GM23338 (cell line): ENCODE results near the gene DOP1A. TPM values are rescaled to one million over a fixed set of nuclear protein-coding genes. Genes with fewer than 3 reads are reported as not detected.

Experiments
- ATAC-seq: fragments of 200-7000 bp; cut with Tn5 transposase; 3 replicates; pipeline ENCODE4 v1.9.1; 2020
- DNase-seq: peaks from one replicate; pipeline ENCODE4 v3.0.0-alpha.2; 2015; ENCODE audit warnings: low spot score
- H2AFZ ChIP-seq: fragments of 200-600 bp; sonication (generic); 2 replicates; pipeline ENCODE4 v1.8.0; 2016; ENCODE audit warnings: antibody characterized with exemption, mild to moderate bottlenecking, moderate library complexity
- H3F3A ChIP-seq: fragments of 200-600 bp; sonication (generic); replicated peaks from 2 replicates; pipeline ENCODE4 v1.8.0; 2017; ENCODE audit warnings: antibody characterized with exemption, mixed run types, low read depth
- H3K27ac ChIP-seq: fragments of 200-600 bp; sonication (generic); 2 replicates; pipeline ENCODE4 v1.6.1; 2016; ENCODE audit warnings: low read depth
- H3K27me3 ChIP-seq: fragments of 200-600 bp; sonication (generic); 2 replicates; pipeline ENCODE4 v1.8.0; 2016; ENCODE audit warnings: mild to moderate bottlenecking, mixed run types, moderate library complexity; ENCODE audit not compliant: insufficient read depth
- H3K36me3 ChIP-seq: fragments of 200-600 bp; sonication (generic); 2 replicates; pipeline ENCODE4 v1.8.0; 2016; ENCODE audit warnings: mild to moderate bottlenecking; ENCODE audit not compliant: insufficient read depth
- H3K4me1 ChIP-seq: fragments of 200-600 bp; sonication (generic); 2 replicates; pipeline ENCODE4 v1.8.0; 2016; ENCODE audit warnings: mild to moderate bottlenecking, moderate library complexity; ENCODE audit not compliant: insufficient read depth
- H3K4me2 ChIP-seq: fragments of 200-600 bp; sonication (generic); 2 replicates; pipeline ENCODE4 v1.7.1; 2017; ENCODE audit warnings: mixed run types
- H3K4me3 ChIP-seq: fragments of 200-600 bp; sonication (generic); 2 replicates; pipeline ENCODE4 v1.6.1; 2016; ENCODE audit warnings: mixed run types
- H3K79me2 ChIP-seq: fragments of 200-600 bp; sonication (generic); replicated peaks from 2 replicates; pipeline ENCODE4 v1.8.0; 2017; ENCODE audit warnings: mild to moderate bottlenecking; ENCODE audit not compliant: insufficient read depth
- H3K9me2 ChIP-seq: fragments of 200-600 bp; sonication (generic); 2 replicates; pipeline ENCODE4 v1.8.0; 2017; ENCODE audit not compliant: insufficient read depth
- H4K20me1 ChIP-seq: fragments of 200-600 bp; sonication (generic); replicated peaks from 2 replicates; pipeline ENCODE4 v1.8.0; 2017; ENCODE audit warnings: mild to moderate bottlenecking; ENCODE audit not compliant: insufficient read depth
- H3K27ac Mint-ChIP-seq: 2 replicates; pipeline ENCODE4 v1.8.0; 2020; ENCODE audit warnings: inconsistent platforms, mild to moderate bottlenecking, moderate library complexity, mixed read lengths
- H3K27me3 Mint-ChIP-seq: 3 replicates; pipeline ENCODE4 v1.8.0; 2022; ENCODE audit warnings: low read depth, mild to moderate bottlenecking, moderate library complexity, mixed read lengths, inconsistent platforms; ENCODE audit not compliant: insufficient read depth, poor library complexity
- H3K36me3 Mint-ChIP-seq: 3 replicates; pipeline ENCODE4 v1.8.0; 2021; ENCODE audit warnings: low read depth, mild to moderate bottlenecking, inconsistent platforms, moderate library complexity, mixed read lengths
- H3K4me1 Mint-ChIP-seq: 3 replicates; pipeline ENCODE4 v1.8.0; 2020; ENCODE audit warnings: mild to moderate bottlenecking, inconsistent platforms, mixed read lengths
- H3K4me3 Mint-ChIP-seq: 3 replicates; pipeline ENCODE4 v1.8.0; 2021; ENCODE audit warnings: moderate library complexity, mild to moderate bottlenecking, inconsistent platforms, mixed read lengths
- H3K9me3 Mint-ChIP-seq: 3 replicates; pipeline ENCODE4 v1.8.0; 2020; ENCODE audit warnings: moderate library complexity, mild to moderate bottlenecking, inconsistent platforms, mixed read lengths
- CREB1 ChIP-seq: fragments of 250-450 bp; sonication (Bioruptor Pico); IDR thresholded peaks from 2 replicates; pipeline ENCODE4 v1.5.0; 2020; ENCODE audit warnings: low read depth, mild to moderate bottlenecking, moderate library complexity
- EZH2 ChIP-seq: fragments of 200-600 bp; sonication (generic); IDR thresholded peaks from one replicate; pipeline ENCODE4 v1.8.0; 2017; ENCODE audit warnings: antibody characterized with exemption, mild to moderate bottlenecking, low read depth; ENCODE audit not compliant: unreplicated experiment
- EZH2phosphoT487 ChIP-seq: fragments of 200-600 bp; sonication (generic); IDR thresholded peaks from one replicate; pipeline ENCODE4 v1.8.1; 2018; ENCODE audit warnings: antibody characterized with exemption; ENCODE audit not compliant: unreplicated experiment
- JUNB ChIP-seq: IDR thresholded peaks from one replicate; pipeline ENCODE4 v1.6.1; 2016; ENCODE audit warnings: antibody characterized with exemption; ENCODE audit not compliant: unreplicated experiment
- NANOG ChIP-seq: IDR thresholded peaks from 2 replicates; pipeline ENCODE4 v1.6.1; 2016; ENCODE audit warnings: antibody characterized with exemption, borderline replicate concordance
- REST ChIP-seq: IDR thresholded peaks from one replicate; pipeline ENCODE4 v1.6.1; 2018; ENCODE audit warnings: antibody characterized with exemption; ENCODE audit not compliant: unreplicated experiment
- STAT1 ChIP-seq: IDR thresholded peaks from one replicate; pipeline ENCODE4 v1.6.1; 2016; ENCODE audit warnings: antibody characterized with exemption; ENCODE audit not compliant: unreplicated experiment
- ZNF331 ChIP-seq: fragments of 250-450 bp; sonication (Bioruptor Pico); IDR thresholded peaks from 2 replicates; pipeline ENCODE4 v1.5.0; 2020; ENCODE audit warnings: low read depth, mild to moderate bottlenecking, moderate library complexity
- polyA plus RNA-seq: library from polyadenylated mRNA; unstranded; fragments of >200 nt; fragmentation: Nextera tagmentation; extraction: Ambion mirVana; gene quantifications from 2 replicates; pipeline ENCODE4 v1.2.1, GENCODE V29; 2016
- total RNA-seq: library from RNA; depleted of rRNA; stranded (reverse); fragments of >200 nt; shearing (Covaris generic); gene quantifications from 2 replicates; pipeline ENCODE4 v1.2.3, GENCODE V29; 2014
- TF ChIP-seq, protein P1 (sequence below): IDR thresholded peaks from 2 replicates; pipeline ENCODE4 v1.6.1; 2016; ENCODE audit warnings: antibody characterized with exemption
- TF ChIP-seq, protein P2 (sequence below), 2 experiments: fragments of 200-600 bp in 1 of 2; sonication (generic) in 1 of 2; conservative IDR thresholded peaks; 2 replicates each; pipeline versions ENCODE4 v1.5.1 to v1.6.1; 2016 to 2017; ENCODE audit warnings: antibody characterized with exemption in 2 of 2, low read depth in 2 of 2, mild to moderate bottlenecking in 2 of 2, moderate library complexity in 1 of 2

Gene DOP1A
- total and polyA plus RNA-seq, 2 experiments from 2014 or later: 3.9 to 18.6 TPM

- no peaks in the 10 kb centered on the region for H3K27me3 ChIP-seq
- no peak overlapping the region for H3K4me3 ChIP-seq
- peaks cover 15% of the 10 kb centered on the region; the same call in 1 of the 2 replicates for H3K36me3 ChIP-seq
- ATAC-seq: no peak
- no peaks in the 10 kb centered on the region for H3K79me2 ChIP-seq
- no peaks in the 10 kb centered on the region for H3K4me1 Mint-ChIP-seq
- no peak for DNase-seq
- H3K9me3 Mint-ChIP-seq: no peaks in the 10 kb centered on the region
- no peak overlapping the region for H3K4me2 ChIP-seq
- H2AFZ ChIP-seq: no peak overlapping the region
- H3K27ac ChIP-seq: no peak overlapping the region
- no peaks in the 10 kb centered on the region for H3K4me1 ChIP-seq
- H3K9me2 ChIP-seq: no peaks in the 10 kb centered on the region
- TF ChIP-seq EZH2phosphoT487: no peak
- TF ChIP-seq, protein P1, sequence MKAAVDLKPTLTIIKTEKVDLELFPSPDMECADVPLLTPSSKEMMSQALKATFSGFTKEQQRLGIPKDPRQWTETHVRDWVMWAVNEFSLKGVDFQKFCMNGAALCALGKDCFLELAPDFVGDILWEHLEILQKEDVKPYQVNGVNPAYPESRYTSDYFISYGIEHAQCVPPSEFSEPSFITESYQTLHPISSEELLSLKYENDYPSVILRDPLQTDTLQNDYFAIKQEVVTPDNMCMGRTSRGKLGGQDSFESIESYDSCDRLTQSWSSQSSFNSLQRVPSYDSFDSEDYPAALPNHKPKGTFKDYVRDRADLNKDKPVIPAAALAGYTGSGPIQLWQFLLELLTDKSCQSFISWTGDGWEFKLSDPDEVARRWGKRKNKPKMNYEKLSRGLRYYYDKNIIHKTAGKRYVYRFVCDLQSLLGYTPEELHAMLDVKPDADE: no peak
- TF ChIP-seq ZNF331 (CRISPR knock-in tag): no peak
- TF ChIP-seq EZH2: no peak
- TF ChIP-seq, protein P2, sequence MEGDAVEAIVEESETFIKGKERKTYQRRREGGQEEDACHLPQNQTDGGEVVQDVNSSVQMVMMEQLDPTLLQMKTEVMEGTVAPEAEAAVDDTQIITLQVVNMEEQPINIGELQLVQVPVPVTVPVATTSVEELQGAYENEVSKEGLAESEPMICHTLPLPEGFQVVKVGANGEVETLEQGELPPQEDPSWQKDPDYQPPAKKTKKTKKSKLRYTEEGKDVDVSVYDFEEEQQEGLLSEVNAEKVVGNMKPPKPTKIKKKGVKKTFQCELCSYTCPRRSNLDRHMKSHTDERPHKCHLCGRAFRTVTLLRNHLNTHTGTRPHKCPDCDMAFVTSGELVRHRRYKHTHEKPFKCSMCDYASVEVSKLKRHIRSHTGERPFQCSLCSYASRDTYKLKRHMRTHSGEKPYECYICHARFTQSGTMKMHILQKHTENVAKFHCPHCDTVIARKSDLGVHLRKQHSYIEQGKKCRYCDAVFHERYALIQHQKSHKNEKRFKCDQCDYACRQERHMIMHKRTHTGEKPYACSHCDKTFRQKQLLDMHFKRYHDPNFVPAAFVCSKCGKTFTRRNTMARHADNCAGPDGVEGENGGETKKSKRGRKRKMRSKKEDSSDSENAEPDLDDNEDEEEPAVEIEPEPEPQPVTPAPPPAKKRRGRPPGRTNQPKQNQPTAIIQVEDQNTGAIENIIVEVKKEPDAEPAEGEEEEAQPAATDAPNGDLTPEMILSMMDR (conservative IDR thresholded peaks at IDR 0.05; ENCODE audit: low read depth in 2 of 2): no peak
- TF ChIP-seq JUNB: no peak
- no peak for TF ChIP-seq STAT1
- no peak for TF ChIP-seq CREB1 (CRISPR knock-in tag)
- TF ChIP-seq REST: no peak
- H3K4me3 Mint-ChIP-seq: no peak overlapping the region
- H4K20me1 ChIP-seq: no peaks in the 10 kb centered on the region
- H3F3A ChIP-seq: no peaks in the 10 kb centered on the region
- no peaks in the 10 kb centered on the region for H3K27me3 Mint-ChIP-seq
- H3K27ac Mint-ChIP-seq: no peak overlapping the region
- peaks cover 22% of the 10 kb centered on the region; the same call in 2 of the 3 replicates for H3K36me3 Mint-ChIP-seq
Observed at GRCh38 chr6:83155794-83156193, 88.3 kb downstream of the DOP1A start.

- H3K4me3 ChIP-seq: no peak overlapping the region
- no peak for TF ChIP-seq NANOG
Observed at GRCh38 chr6:83160167-83160566, 92.7 kb downstream of the DOP1A start.

More at GRCh38 chr6:83160167-83160566, 92.7 kb downstream of the DOP1A start:
- no peak overlapping the region for H3K27ac ChIP-seq
- no peaks in the 10 kb centered on the region for H3K4me1 ChIP-seq
- Mint-ChIP-seq H3K4me3 (no peak overlapping the region), H3K36me3 (peaks cover 28% of the 10 kb centered on the region; the same call in 2 of the 3 replicates), H3K27me3 (no peaks in the 10 kb centered on the region), H3K4me1 (no peaks in the 10 kb centered on the region), H3K27ac (no peak overlapping the region), H3K9me3 (no peaks in the 10 kb centered on the region)
- H3K36me3 ChIP-seq: peaks cover 3% of the 10 kb centered on the region; the same call in 1 of the 2 replicates
- H3K9me2 ChIP-seq: no peaks in the 10 kb centered on the region
- H3K4me2 ChIP-seq: no peak overlapping the region
- DNase-seq (no peak), ATAC-seq (no peak)
- H3K79me2 ChIP-seq: no peaks in the 10 kb centered on the region
- no peaks in the 10 kb centered on the region for H3K27me3 ChIP-seq
- H4K20me1 ChIP-seq: no peaks in the 10 kb centered on the region
- no peaks in the 10 kb centered on the region for H3F3A ChIP-seq
- no peak overlapping the region for H2AFZ ChIP-seq
